Activated naive CD8-positive, alpha-beta T cell treated with anti-CD3 and anti-CD28 coated beads for 36 hours (primary cell): ENCODE measurements around the gene LAMTOR3. TPM values are rescaled to one million over a fixed set of nuclear protein-coding genes. Genes with fewer than 3 reads are reported as not detected.
"Not testable (repeated sequence)": the region's sequence is repeated elsewhere in the genome, so short reads cannot be mapped to it uniquely, and the experiment has no call there.

Source experiments
- DNase-seq: peaks from one replicate; pipeline ENCODE4 v3.0.0; 2021
- H3K27ac Mint-ChIP-seq: one replicate; pipeline ENCODE4 v1.8.0; 2022; ENCODE audit warnings: mild to moderate bottlenecking, moderate library complexity, mixed read lengths
- H3K27me3 Mint-ChIP-seq: one replicate; pipeline ENCODE4 v1.8.0; 2022; ENCODE audit warnings: mild to moderate bottlenecking, mixed read lengths
- H3K36me3 Mint-ChIP-seq: one replicate; pipeline ENCODE4 v1.8.0; 2021; ENCODE audit warnings: mild to moderate bottlenecking, mixed read lengths
- H3K4me1 Mint-ChIP-seq: one replicate; pipeline ENCODE4 v1.8.0; 2021; ENCODE audit warnings: mixed read lengths
- H3K4me3 Mint-ChIP-seq: one replicate; pipeline ENCODE4 v1.8.0; 2022; ENCODE audit warnings: mild to moderate bottlenecking, moderate library complexity, mixed read lengths
- H3K9me3 Mint-ChIP-seq: one replicate; pipeline ENCODE4 v1.8.0; 2022; ENCODE audit warnings: mixed read lengths
- total RNA-seq, 2 experiments: library from RNA; stranded (reverse); gene quantifications; one replicate each; pipeline ENCODE4 v1.2.3, GENCODE V29; 2021

The LAMTOR3 gene
- total RNA-seq, 2 experiments from 2014 or later = 33.6 to 35.1 TPM

- H3K4me3 Mint-ChIP-seq = peak overlapping the region; percentile 29
- H3K27me3 Mint-ChIP-seq = no peaks in the 10 kb centered on the region
- H3K9me3 Mint-ChIP-seq = peaks cover 5% of the 10 kb centered on the region
- no peak for DNase-seq
- peak overlapping the region; percentile 98 for H3K27ac Mint-ChIP-seq
- peaks cover 80% of the 10 kb centered on the region for H3K4me1 Mint-ChIP-seq
- H3K36me3 Mint-ChIP-seq = peaks cover 63% of the 10 kb centered on the region
Observed at GRCh38 chr4:99848591-99849001, 45.6 kb downstream of the LAMTOR3 start.

- peaks cover 58% of the 10 kb centered on the region for H3K36me3 Mint-ChIP-seq
- no peaks in the 10 kb centered on the region for H3K27me3 Mint-ChIP-seq
- H3K9me3 Mint-ChIP-seq = peaks cover 5% of the 10 kb centered on the region
- H3K4me3 Mint-ChIP-seq = peak overlapping the region; percentile 52
- peaks cover 71% of the 10 kb centered on the region for H3K4me1 Mint-ChIP-seq
- peak overlapping the region; percentile 98 for H3K27ac Mint-ChIP-seq
- peak; percentile 36 for DNase-seq
Observed at GRCh38 chr4:99847362-99847976, 46.8 kb downstream of the LAMTOR3 start.

- peaks cover 65% of the 10 kb centered on the region for H3K4me1 Mint-ChIP-seq
- H3K36me3 Mint-ChIP-seq = peaks cover 61% of the 10 kb centered on the region
- H3K9me3 Mint-ChIP-seq = peaks cover 5% of the 10 kb centered on the region
- H3K27me3 Mint-ChIP-seq = no peaks in the 10 kb centered on the region
- peak overlapping the region; percentile 52 for H3K4me3 Mint-ChIP-seq
- no peak for DNase-seq
- peak overlapping the region; percentile 98 for H3K27ac Mint-ChIP-seq
Observed at GRCh38 chr4:99846891-99847290, 47.3 kb downstream of the LAMTOR3 start.

- H3K4me1 Mint-ChIP-seq = peaks cover 65% of the 10 kb centered on the region
- DNase-seq = no peak
- H3K4me3 Mint-ChIP-seq = peak overlapping the region; percentile 42
- H3K27ac Mint-ChIP-seq = peak overlapping the region; percentile 98
- no peaks in the 10 kb centered on the region for H3K27me3 Mint-ChIP-seq
- H3K36me3 Mint-ChIP-seq = peaks cover 64% of the 10 kb centered on the region
- peaks cover 5% of the 10 kb centered on the region for H3K9me3 Mint-ChIP-seq
Observed at GRCh38 chr4:99845708-99846469, 48.3 kb downstream of the LAMTOR3 start.

- no peaks in the 10 kb centered on the region for H3K27me3 Mint-ChIP-seq
- no peak overlapping the region for H3K4me3 Mint-ChIP-seq
- peak overlapping the region; percentile 98 for H3K27ac Mint-ChIP-seq
- H3K9me3 Mint-ChIP-seq = peaks cover 5% of the 10 kb centered on the region
- no peak for DNase-seq
- H3K4me1 Mint-ChIP-seq = peaks cover 65% of the 10 kb centered on the region
- peaks cover 64% of the 10 kb centered on the region for H3K36me3 Mint-ChIP-seq
Observed at GRCh38 chr4:99845179-99845578, 49.0 kb downstream of the LAMTOR3 start.

- H3K36me3 Mint-ChIP-seq = peaks cover 56% of the 10 kb centered on the region
- no peak for DNase-seq
- no peak overlapping the region for H3K4me3 Mint-ChIP-seq
- no peak overlapping the region for H3K27ac Mint-ChIP-seq
- no peaks in the 10 kb centered on the region for H3K27me3 Mint-ChIP-seq
- H3K9me3 Mint-ChIP-seq = peaks cover 3% of the 10 kb centered on the region
- H3K4me1 Mint-ChIP-seq = peaks cover 56% of the 10 kb centered on the region
Observed at GRCh38 chr4:99844048-99844447, 50.2 kb downstream of the LAMTOR3 start.

GRCh38 chr4:99843413-99843812, 50.8 kb downstream of the LAMTOR3 start:
- H3K4me1 Mint-ChIP-seq = peaks cover 49% of the 10 kb centered on the region
- peaks cover 51% of the 10 kb centered on the region for H3K36me3 Mint-ChIP-seq
- H3K9me3 Mint-ChIP-seq = peaks cover 3% of the 10 kb centered on the region
- H3K27me3 Mint-ChIP-seq = no peaks in the 10 kb centered on the region
- peak overlapping the region; percentile 49 for H3K27ac Mint-ChIP-seq
- no peak for DNase-seq
- H3K4me3 Mint-ChIP-seq = no peak overlapping the region

- no peaks in the 10 kb centered on the region for H3K27me3 Mint-ChIP-seq
Observed at GRCh38 chr4:99841129-99841528, 53.1 kb downstream of the LAMTOR3 start.

GRCh38 chr4:99838927-99839326, 55.3 kb downstream of the LAMTOR3 start:
- no peak overlapping the region for H3K27ac Mint-ChIP-seq

More at GRCh38 chr4:99841129-99841528, 53.1 kb downstream of the LAMTOR3 start:
- peak overlapping the region; percentile 57 for H3K27ac Mint-ChIP-seq
- H3K4me3 Mint-ChIP-seq = no peak overlapping the region
- DNase-seq = no peak
- H3K36me3 Mint-ChIP-seq = peaks cover 41% of the 10 kb centered on the region
- peaks cover 2% of the 10 kb centered on the region for H3K9me3 Mint-ChIP-seq
- peaks cover 29% of the 10 kb centered on the region for H3K4me1 Mint-ChIP-seq

GRCh38 chr4:99835942-99836341, 58.3 kb downstream of the LAMTOR3 start:
- DNase-seq = no peak
- no peaks in the 10 kb centered on the region for H3K27me3 Mint-ChIP-seq
- H3K4me3 Mint-ChIP-seq = no peak overlapping the region
- H3K27ac Mint-ChIP-seq = no peak overlapping the region
- H3K4me1 Mint-ChIP-seq = peaks cover 9% of the 10 kb centered on the region
- peaks cover 21% of the 10 kb centered on the region for H3K36me3 Mint-ChIP-seq
- no peaks in the 10 kb centered on the region for H3K9me3 Mint-ChIP-seq

More at GRCh38 chr4:99838927-99839326, 55.3 kb downstream of the LAMTOR3 start:
- Mint-ChIP-seq H3K4me1 (peaks cover 13% of the 10 kb centered on the region), H3K9me3 (peaks cover 2% of the 10 kb centered on the region), H3K4me3 (no peak overlapping the region), H3K27me3 (no peaks in the 10 kb centered on the region), H3K36me3 (peaks cover 34% of the 10 kb centered on the region)
- no peak for DNase-seq

- H3K27ac Mint-ChIP-seq = no peak overlapping the region
Observed at GRCh38 chr4:99834569-99834968, 59.7 kb downstream of the LAMTOR3 start.

GRCh38 chr4:99833756-99834155, 60.5 kb downstream of the LAMTOR3 start:
- Mint-ChIP-seq H3K9me3 (no peaks in the 10 kb centered on the region), H3K27ac (no peak overlapping the region), H3K4me1 (peaks cover 7% of the 10 kb centered on the region), H3K36me3 (peaks cover 19% of the 10 kb centered on the region), H3K4me3 (no peak overlapping the region), H3K27me3 (no peaks in the 10 kb centered on the region)
- DNase-seq = no peak

More at GRCh38 chr4:99834569-99834968, 59.7 kb downstream of the LAMTOR3 start:
- no peaks in the 10 kb centered on the region for H3K9me3 Mint-ChIP-seq
- peaks cover 19% of the 10 kb centered on the region for H3K36me3 Mint-ChIP-seq
- no peaks in the 10 kb centered on the region for H3K27me3 Mint-ChIP-seq
- no peak for DNase-seq
- peaks cover 7% of the 10 kb centered on the region for H3K4me1 Mint-ChIP-seq
- no peak overlapping the region for H3K4me3 Mint-ChIP-seq

GRCh38 chr4:99832758-99833157, 61.5 kb downstream of the LAMTOR3 start:
- H3K27ac Mint-ChIP-seq = no peak overlapping the region
- peaks cover 19% of the 10 kb centered on the region for H3K36me3 Mint-ChIP-seq
- peaks cover 15% of the 10 kb centered on the region for H3K4me1 Mint-ChIP-seq
- DNase-seq = no peak
- no peaks in the 10 kb centered on the region for H3K9me3 Mint-ChIP-seq
- H3K4me3 Mint-ChIP-seq = no peak overlapping the region
- H3K27me3 Mint-ChIP-seq = no peaks in the 10 kb centered on the region

GRCh38 chr4:99832321-99832720, 61.9 kb downstream of the LAMTOR3 start:
- Mint-ChIP-seq H3K4me3 (no peak overlapping the region), H3K36me3 (peaks cover 19% of the 10 kb centered on the region), H3K27me3 (no peaks in the 10 kb centered on the region), H3K9me3 (no peaks in the 10 kb centered on the region), H3K27ac (no peak overlapping the region), H3K4me1 (peaks cover 19% of the 10 kb centered on the region)
- DNase-seq = no peak

GRCh38 chr4:99830051-99830450, 64.2 kb downstream of the LAMTOR3 start:
- H3K9me3 Mint-ChIP-seq, H3K27ac Mint-ChIP-seq, H3K27me3 Mint-ChIP-seq, H3K4me3 Mint-ChIP-seq, DNase-seq: not testable (repeated sequence)
- Mint-ChIP-seq H3K36me3 (peaks cover 16% of the 10 kb centered on the region), H3K4me1 (peaks cover 28% of the 10 kb centered on the region)
